OCI-LY7 (cell line): ENCODE results near the gene USP24. TPM values are rescaled to one million over a fixed set of nuclear protein-coding genes. Genes with fewer than 3 reads are reported as not detected.

Source experiments
- BruUV-seq: library from RNA; stranded (reverse); fragments of 400-500 nt; replicated peaks from 2 replicates; lab custom pipeline; 2021; lab: Mats Ljungman, UMichigan
- CTCF ChIA-PET: fragments of 300-600 bp; sonication (Branson Sonifier 250); formaldehyde crosslinking; loops from one replicate; lab custom pipeline; 2022; ENCODE audit warnings: antibody characterized with exemption; ENCODE audit not compliant: unreplicated experiment; lab: Charles Lee
- POLR2A ChIA-PET: fragments of 300-600 bp; sonication (Branson Sonifier 250); formaldehyde crosslinking; loops from one replicate; lab custom pipeline; 2022; ENCODE audit warnings: antibody characterized with exemption; lab: Charles Lee
- DNase-seq: peaks from one replicate; pipeline ENCODE4 v3.0.0-alpha.2; 2015; ENCODE audit warnings: low spot score
- H2AFZ ChIP-seq: fragments of 200-600 bp; sonication (generic), shearing (Covaris generic); 2 replicates; pipeline ENCODE4 v1.6.1; 2014; ENCODE audit warnings: mild to moderate bottlenecking, antibody characterized with exemption, low read length, moderate library complexity
- H3K27ac ChIP-seq: fragments of 200-600 bp; sonication (generic); 2 replicates; pipeline ENCODE4 v1.5.1; 2014; ENCODE audit warnings: mixed run types, low read depth, mild to moderate bottlenecking, moderate library complexity, low read length, inconsistent platforms; ENCODE audit not compliant: poor library complexity, severe bottlenecking
- H3K36me3 ChIP-seq: fragments of 200-600 bp; sonication (generic); 2 replicates; pipeline ENCODE4 v1.6.1; 2014; ENCODE audit warnings: mild to moderate bottlenecking, antibody characterized with exemption, low read length, moderate library complexity, mixed read lengths; ENCODE audit not compliant: insufficient read depth
- H3K4me1 ChIP-seq: fragments of 200-600 bp; sonication (generic); 2 replicates; pipeline ENCODE4 v1.5.1; 2014; ENCODE audit warnings: mild to moderate bottlenecking, low read length; ENCODE audit not compliant: insufficient read depth, poor library complexity, severe bottlenecking
- H3K4me2 ChIP-seq: fragments of 200-600 bp; sonication (generic); 2 replicates; pipeline ENCODE4 v1.6.1; 2014; ENCODE audit warnings: mild to moderate bottlenecking, low read length
- H3K4me3 ChIP-seq: fragments of 200-600 bp; sonication (generic); 2 replicates; pipeline ENCODE4 v1.5.1; 2014; ENCODE audit warnings: mild to moderate bottlenecking, low read depth, low read length; ENCODE audit not compliant: poor library complexity, severe bottlenecking
- H3K79me2 ChIP-seq: fragments of 200-600 bp; sonication (generic); 2 replicates; pipeline ENCODE4 v1.6.1; 2016; ENCODE audit warnings: low read depth, mild to moderate bottlenecking, low read length, moderate library complexity, mixed read lengths; ENCODE audit not compliant: insufficient read depth
- H3K9me2 ChIP-seq: fragments of 200-600 bp; sonication (generic); 2 replicates; pipeline ENCODE4 v1.6.1; 2016; ENCODE audit warnings: mild to moderate bottlenecking, low read length, mixed read lengths; ENCODE audit not compliant: insufficient read depth
- H3K9me3 ChIP-seq: fragments of 200-600 bp; sonication (generic); 2 replicates; pipeline ENCODE4 v1.6.1; 2014; ENCODE audit warnings: mild to moderate bottlenecking, mixed run types, low read length, mixed read lengths
- H4K20me1 ChIP-seq: fragments of 200-600 bp; sonication (generic); 2 replicates; pipeline ENCODE4 v1.6.1; 2014; ENCODE audit warnings: mild to moderate bottlenecking, antibody characterized with exemption, low read length, moderate library complexity, mixed read lengths; ENCODE audit not compliant: insufficient read depth
- CTCF ChIP-seq: fragments of 200-600 bp; sonication (generic); conservative IDR thresholded peaks from 2 replicates; pipeline ENCODE4 v1.5.1; 2014; ENCODE audit warnings: mild to moderate bottlenecking, antibody characterized with exemption, low read length, moderate library complexity, mixed read lengths
- EZH2phosphoT487 ChIP-seq: fragments of 200-600 bp; sonication (generic); IDR thresholded peaks from 2 replicates; pipeline ENCODE4 v1.6.1; 2018; ENCODE audit warnings: low read depth, borderline replicate concordance, mild to moderate bottlenecking, mixed run types, antibody characterized with exemption, low read length, moderate library complexity, mixed read lengths
- intact Hi-C: fragments of 100-400 bp; cut with micrococcal nuclease; formaldehyde crosslinking; loops from one replicate; pipeline ENCODE4 v1.10.0; 2022; ENCODE audit not compliant: unreplicated experiment
- total RNA-seq, 2 experiments: library from RNA; depleted of rRNA in 1 of 2; stranded (reverse); fragments of >200 nt in 1 of 2; shearing (Covaris generic) in 1 of 2; gene quantifications; 2 replicates each; pipeline ENCODE4 v1.2.3, GENCODE V29; 2014 to 2022

The USP24 gene
- total RNA-seq, 2 experiments from 2014 or later = 35.1 to 46.3 TPM

GRCh38 chr1:55039342-55040082 is 175.7 kb downstream of the USP24 start, which contains the start of gene PCSK9:
TSS of gene PCSK9 (plus strand) at chr1:55039548. CDS start at chr1:55039838, 290 bp downstream.
- CTCF ChIA-PET = no interaction called here
- H3K79me2 ChIP-seq = no peaks in the 10 kb centered on the region
- no peak within 1 kb of the TSS for H3K4me3 ChIP-seq
- no peak for DNase-seq
- POLR2A ChIA-PET = no interaction called here
- no peaks in the 10 kb centered on the region for H3K4me1 ChIP-seq
- H3K9me2 ChIP-seq = no peaks in the 10 kb centered on the region
- intact Hi-C loops = no loop called here
- no peaks in the 10 kb centered on the region for H3K9me3 ChIP-seq
- H3K36me3 ChIP-seq = no peaks in the 10 kb centered on the region
- no peak within 1 kb of the TSS for H3K4me2 ChIP-seq
- no peaks in the 10 kb centered on the region for H4K20me1 ChIP-seq
- H3K27ac ChIP-seq = no peak within 1 kb of the TSS
- TF ChIP-seq EZH2phosphoT487 (no peak), CTCF (no peak)
- no TSS peak for BruUV-seq
- no peak within 1 kb of the TSS for H2AFZ ChIP-seq

- Histone ChIP-seq H3K4me2 (no peak overlapping the region), H3K9me3 (no peaks in the 10 kb centered on the region), H4K20me1 (no peaks in the 10 kb centered on the region), H3K4me1 (no peaks in the 10 kb centered on the region), H3K36me3 (no peaks in the 10 kb centered on the region), H3K79me2 (no peaks in the 10 kb centered on the region), H3K27ac (no peak overlapping the region), H3K4me3 (no peak overlapping the region), H3K9me2 (no peaks in the 10 kb centered on the region), H2AFZ (no peak overlapping the region)
- intact Hi-C loops = no loop called here
- no peak for DNase-seq
- BruUV-seq = no TSS peak
- CTCF ChIA-PET = no interaction called here
- POLR2A ChIA-PET = no interaction called here
- TF ChIP-seq CTCF (no peak), EZH2phosphoT487 (no peak)
Measured at GRCh38 chr1:55038974-55039341, 176.2 kb downstream of the USP24 start.

GRCh38 chr1:55038552-55038838 is 176.7 kb downstream of the USP24 start:
- Histone ChIP-seq H2AFZ (no peak overlapping the region), H3K4me2 (no peak overlapping the region)

More at GRCh38 chr1:55038552-55038838, 176.7 kb downstream of the USP24 start:
- Histone ChIP-seq H3K9me3 (no peaks in the 10 kb centered on the region), H3K4me3 (no peak overlapping the region), H3K79me2 (no peaks in the 10 kb centered on the region), H4K20me1 (no peaks in the 10 kb centered on the region), H3K36me3 (no peaks in the 10 kb centered on the region), H3K4me1 (no peaks in the 10 kb centered on the region), H3K9me2 (no peaks in the 10 kb centered on the region), H3K27ac (no peak overlapping the region)
- ChIA-PET POLR2A (no interaction called here), CTCF (no interaction called here)
- intact Hi-C loops = no loop called here
- DNase-seq = no peak
- TF ChIP-seq EZH2phosphoT487 = no peak
- TF ChIP-seq CTCF = no peak
- no TSS peak for BruUV-seq
